Lower lobe of right lung (tissue), 2 donors: Measurements from ENCODE around the gene TMEM74B. TPM values are rescaled to one million over a fixed set of nuclear protein-coding genes. Genes with fewer than 3 reads are reported as not detected.

Source experiments
- ATAC-seq, 2 donors: fragments of 200-7000 bp; cut with Tn5 transposase; one replicate each; pipeline ENCODE4 v1.9.1; 2020 to 2022; ENCODE audit warnings: mild to moderate bottlenecking in 2 of 2, moderate library complexity in 2 of 2
- DNase-seq: peaks from one replicate; pipeline ENCODE4 v3.0.0-alpha.2; 2020
- H3K27ac ChIP-seq: fragments of 200-600 bp; one replicate; pipeline ENCODE4 v1.8.0; 2022
- H3K27me3 ChIP-seq: fragments of 200-600 bp; one replicate; pipeline ENCODE4 v1.8.0; 2022; ENCODE audit warnings: low read depth
- H3K36me3 ChIP-seq: fragments of 200-600 bp; one replicate; pipeline ENCODE4 v1.8.0; 2022; ENCODE audit warnings: mild to moderate bottlenecking
- H3K4me1 ChIP-seq: fragments of 200-600 bp; one replicate; pipeline ENCODE4 v1.8.0; 2022
- H3K4me3 ChIP-seq: fragments of 200-600 bp; one replicate; pipeline ENCODE4 v1.8.0; 2022; ENCODE audit warnings: mild to moderate bottlenecking
- H3K9me3 ChIP-seq: fragments of 200-600 bp; one replicate; pipeline ENCODE4 v1.8.0; 2022
- CTCF ChIP-seq: fragments of 200-600 bp; IDR thresholded peaks from one replicate; pipeline ENCODE4 v1.8.0; 2022; ENCODE audit warnings: antibody characterized with exemption, mild to moderate bottlenecking
- intact Hi-C: fragments of 100-400 bp; cut with DNase I; formaldehyde crosslinking; loops from one replicate; pipeline ENCODE4 v1.11.0; 2022
- total RNA-seq: library from RNA; stranded (reverse); fragmentation: NEBNext Ultra II Directional; extraction: Animal tissue kit (Norgen Biotek cat#: 25700); gene quantifications from one replicate; pipeline ENCODE4 v1.2.1, GENCODE V29; 2021
- donor health status: DM: no; HTN: yes; CAD: no; lungs with severe emphysema.

The TMEM74B gene
- total RNA-seq, 1 donor from 2014 or later, result 15.8 TPM

- intact Hi-C loops, result no loop called here
- H3K27ac ChIP-seq, result no peak overlapping the region
- no peaks in the 10 kb centered on the region for H3K9me3 ChIP-seq
- no peak overlapping the region for H3K4me3 ChIP-seq
- TF ChIP-seq CTCF, result no peak
- H3K27me3 ChIP-seq, result no peaks in the 10 kb centered on the region
- peaks cover 55% of the 10 kb centered on the region for H3K36me3 ChIP-seq
- ATAC-seq, result no peak
- H3K4me1 ChIP-seq, result no peaks in the 10 kb centered on the region
- no peak for DNase-seq
These were observed 10.0 kb downstream of the TMEM74B start for GRCh38 chr20:1174787-1175186.

GRCh38 chr20:1173698-1174097 lies 11.1 kb downstream of the TMEM74B start:
- Histone ChIP-seq H3K9me3 (no peaks in the 10 kb centered on the region), H3K27me3 (no peaks in the 10 kb centered on the region), H3K4me1 (no peaks in the 10 kb centered on the region), H3K27ac (no peak overlapping the region), H3K36me3 (peaks cover 66% of the 10 kb centered on the region), H3K4me3 (no peak overlapping the region)
- ATAC-seq (no peak), DNase-seq (no peak)
- no peak for TF ChIP-seq CTCF
- intact Hi-C loops, result no loop called here

- Histone ChIP-seq H3K27me3 (no peaks in the 10 kb centered on the region), H3K36me3 (peaks cover 82% of the 10 kb centered on the region), H3K27ac (no peak overlapping the region), H3K4me1 (no peaks in the 10 kb centered on the region), H3K9me3 (no peaks in the 10 kb centered on the region), H3K4me3 (no peak overlapping the region)
- ATAC-seq, result no peak
- DNase-seq, result no peak
- TF ChIP-seq CTCF, result no peak
- intact Hi-C loops, result no loop called here
These were observed 13.2 kb downstream of the TMEM74B start for GRCh38 chr20:1171461-1172093.

- TF ChIP-seq CTCF, result no peak
- intact Hi-C loops, result no loop called here
- no peak for ATAC-seq
These were observed 15.6 kb downstream of the TMEM74B start for GRCh38 chr20:1169224-1169623.

GRCh38 chr20:1166948-1167720 lies 17.6 kb downstream of the TMEM74B start:
- Histone ChIP-seq H3K36me3 (peaks cover 92% of the 10 kb centered on the region), H3K27me3 (no peaks in the 10 kb centered on the region), H3K9me3 (no peaks in the 10 kb centered on the region), H3K4me1 (no peaks in the 10 kb centered on the region), H3K4me3 (no peak overlapping the region), H3K27ac (no peak overlapping the region)
- no peak for ATAC-seq
- intact Hi-C loops, result no loop called here
- no peak for TF ChIP-seq CTCF
- no peak for DNase-seq

More at GRCh38 chr20:1169224-1169623, 15.6 kb downstream of the TMEM74B start:
- Histone ChIP-seq H3K9me3 (no peaks in the 10 kb centered on the region), H3K4me3 (no peak overlapping the region), H3K27me3 (no peaks in the 10 kb centered on the region), H3K4me1 (no peaks in the 10 kb centered on the region), H3K27ac (no peak overlapping the region), H3K36me3 (peaks cover 92% of the 10 kb centered on the region)
- no peak for DNase-seq
